Activated effector memory CD4-positive, alpha-beta T cell treated with Interleukin-2 at 50 U/mL for 16 hours (primary cell): ENCODE measurements around the gene GPSM3.
"Not testable (repeated sequence)": the region's sequence is repeated elsewhere in the genome, so short reads cannot be mapped to it uniquely, and the experiment has no call there.

Experiments used
- DNase-seq: peaks from one replicate; pipeline ENCODE4 v3.0.0-alpha.2; 2020

GPSM3 gene

DNA sequence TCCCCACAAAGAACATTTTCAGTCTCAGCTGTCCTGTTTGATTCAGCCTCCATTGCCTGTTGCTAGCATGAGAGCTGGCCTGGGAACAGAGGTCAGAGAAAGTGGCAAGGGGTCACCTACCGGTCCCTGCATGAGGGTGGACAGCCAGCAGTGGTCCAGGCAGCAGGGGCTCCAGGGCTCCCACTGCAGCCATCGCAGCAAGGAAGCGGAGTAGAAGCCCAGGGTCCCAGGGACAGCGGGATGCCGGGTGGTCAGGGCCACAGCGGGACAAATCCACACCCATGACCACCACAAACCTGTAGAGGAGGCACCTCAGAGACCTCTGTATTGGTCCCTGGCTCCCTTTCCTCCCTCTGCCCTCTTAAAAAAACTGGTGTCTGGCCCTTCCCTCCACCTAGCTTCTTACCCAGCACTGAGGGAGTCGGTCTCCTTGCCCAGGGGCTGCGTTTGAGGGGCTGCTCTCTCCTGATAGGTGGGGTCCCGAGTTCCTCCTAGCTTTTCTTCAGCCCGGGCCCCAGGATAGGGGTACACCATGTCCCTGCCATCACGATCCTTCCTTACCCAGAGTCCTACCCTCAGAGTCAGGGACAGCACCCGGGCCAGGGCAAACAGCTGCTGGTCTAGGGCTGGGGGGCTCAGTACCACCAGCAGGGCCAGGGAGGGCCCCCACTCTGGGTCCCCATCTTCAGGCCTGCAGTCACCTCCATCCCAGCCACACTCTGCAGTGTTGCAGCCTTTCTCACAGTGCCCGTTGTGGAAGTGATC is 8.4 kb upstream of the GPSM3 start:
- DNase-seq, result no peak

- no peak for DNase-seq
Measured at GRCh38 chr6:32198866-32199265, 6.4 kb upstream of the GPSM3 start.

DNA sequence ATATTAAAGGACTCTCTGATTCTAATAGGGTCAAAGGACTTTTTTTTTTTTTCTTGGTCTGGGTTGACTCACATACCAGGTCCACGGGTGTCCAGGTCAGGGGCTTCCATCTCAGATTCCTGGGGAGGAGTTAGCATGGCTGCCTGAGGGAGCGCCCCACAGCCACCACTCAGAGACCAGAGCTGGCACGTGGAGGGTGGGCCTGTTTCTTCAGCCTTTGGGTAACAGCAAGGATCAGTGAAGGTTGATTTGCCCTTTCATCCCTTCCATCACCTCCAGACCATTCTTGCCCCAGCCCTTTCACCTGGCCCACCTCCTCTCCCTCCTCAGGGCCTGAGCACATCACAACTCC is 5.9 kb upstream of the GPSM3 start:
- no peak for DNase-seq

GRCh38 chr6:32196682-32197616 is 4.5 kb upstream of the GPSM3 start:
- DNase-seq, result no peak

GRCh38 chr6:32195902-32196681 is 3.6 kb upstream of the GPSM3 start:
- DNase-seq, result peak; percentile 35

DNA sequence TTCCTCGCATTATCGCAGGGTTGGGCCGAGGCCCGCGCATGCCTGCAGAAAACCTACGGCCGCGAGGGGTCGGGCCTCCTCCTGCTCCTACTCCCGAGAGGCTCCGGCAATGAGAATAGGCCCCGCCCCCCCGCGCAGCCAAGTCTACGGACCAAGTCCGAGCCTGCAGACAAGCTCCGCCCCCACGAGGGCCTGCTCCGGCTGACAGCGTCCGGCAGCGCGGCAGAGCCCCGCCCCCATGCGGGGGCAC is 3.1 kb upstream of the GPSM3 start:
- DNase-seq, result peak; percentile 100

- no peak for DNase-seq
Measured at GRCh38 chr6:32194825-32195651, 2.6 kb upstream of the GPSM3 start.

- DNase-seq, result no peak
Measured at GRCh38 chr6:32194388-32194787, 1.9 kb upstream of the GPSM3 start.

GRCh38 chr6:32193096-32193495 is 653 bp upstream of the GPSM3 start:
- DNase-seq, result not testable (repeated sequence)

- no peak for DNase-seq
Measured at GRCh38 chr6:32191696-32192607, 491 bp downstream of the GPSM3 start.

GRCh38 chr6:32190911-32191677 is 1.3 kb downstream of the GPSM3 start:
- no peak for DNase-seq

- peak; percentile 77 for DNase-seq
Measured at GRCh38 chr6:32190054-32190851, 2.2 kb downstream of the GPSM3 start, which contains the start of gene PBX2. PBX2 (minus strand) TSS chr6:32190202; CDS start chr6:32189915, 287 bp downstream.

DNA sequence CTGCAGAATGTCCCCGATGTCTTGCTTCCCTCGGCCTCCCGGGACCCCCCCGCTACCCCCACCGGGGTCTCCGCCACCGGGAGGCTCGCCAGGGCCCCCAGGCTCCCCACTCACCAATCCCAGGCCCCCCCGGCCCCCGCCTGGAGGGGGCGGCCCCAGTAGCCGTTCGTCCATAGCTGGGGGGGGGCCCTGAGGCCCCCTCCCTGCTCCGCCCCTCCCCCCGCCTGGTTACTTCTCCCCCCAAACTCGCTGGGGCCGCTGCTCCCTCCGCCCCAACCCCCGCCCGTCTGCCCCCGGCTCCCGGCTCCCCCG is 2.7 kb downstream of the GPSM3 start:
- no peak for DNase-seq

DNA sequence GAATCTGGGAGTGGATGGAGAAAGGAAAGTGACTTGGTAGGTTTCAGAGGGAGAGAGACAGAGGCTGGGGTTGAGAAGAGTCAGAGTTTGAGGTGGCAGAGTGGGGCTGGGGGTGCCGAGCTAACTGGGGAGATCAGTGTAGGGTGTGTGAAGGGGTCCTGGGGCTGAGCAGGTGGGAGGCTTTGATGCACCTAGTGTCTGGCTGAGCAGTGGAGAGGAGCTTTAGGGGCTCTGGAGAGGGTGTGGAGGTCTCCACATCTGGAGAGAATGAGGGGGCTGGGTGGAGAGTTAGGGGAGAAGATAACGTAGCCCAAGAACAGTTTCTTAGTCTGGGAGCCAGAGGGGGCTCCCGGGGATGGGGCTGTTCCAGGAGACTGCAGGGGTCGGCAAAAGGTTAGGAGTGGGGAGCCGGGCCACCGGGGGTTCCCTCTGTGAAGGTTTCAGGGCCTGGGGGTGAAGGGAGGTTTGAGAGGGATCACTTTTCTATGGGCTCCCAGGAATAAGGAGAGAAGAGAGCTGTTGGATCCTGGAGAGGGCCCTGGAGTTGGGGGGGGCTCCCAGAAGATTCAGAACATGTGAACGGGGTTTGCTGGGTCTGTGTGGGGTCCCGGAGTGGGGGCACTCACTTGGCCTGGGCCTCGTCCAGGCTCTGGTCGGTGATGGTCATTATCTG is 3.2 kb downstream of the GPSM3 start:
- DNase-seq, result no peak

DNA sequence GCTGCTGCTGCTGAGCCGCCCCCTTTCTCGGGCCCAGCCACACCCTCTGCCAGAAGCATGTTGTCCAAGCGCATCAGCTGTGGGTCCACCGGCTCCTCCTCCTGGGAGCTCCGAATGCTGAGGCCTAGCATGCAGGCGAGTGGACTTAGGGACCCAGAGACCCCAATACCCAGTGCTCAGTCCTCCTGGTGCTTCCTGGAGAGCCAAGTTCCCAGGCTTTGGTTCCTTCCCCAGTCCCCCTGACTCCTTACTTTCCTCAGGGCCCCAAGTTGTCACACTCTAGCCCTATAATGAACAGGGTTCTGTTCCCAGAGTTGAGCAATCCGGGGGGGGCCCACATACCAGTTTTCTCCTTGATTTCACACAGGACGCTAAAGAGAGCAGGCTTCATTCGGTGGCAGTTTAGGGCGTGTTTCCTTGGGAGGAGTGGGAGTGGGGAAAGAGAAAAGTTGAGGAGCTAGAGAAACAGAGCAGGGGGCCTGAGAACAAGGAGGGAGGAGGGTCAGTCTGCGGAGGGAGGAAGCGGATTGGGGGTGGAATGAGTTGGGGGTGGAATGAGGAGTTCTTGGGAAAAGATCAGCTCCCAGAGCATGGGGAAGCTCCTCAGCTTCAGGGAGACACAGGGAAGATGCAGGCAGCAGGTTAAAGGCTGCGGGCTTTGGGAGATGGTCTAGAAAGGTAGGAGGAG is 3.9 kb downstream of the GPSM3 start:
- DNase-seq, result no peak

DNA sequence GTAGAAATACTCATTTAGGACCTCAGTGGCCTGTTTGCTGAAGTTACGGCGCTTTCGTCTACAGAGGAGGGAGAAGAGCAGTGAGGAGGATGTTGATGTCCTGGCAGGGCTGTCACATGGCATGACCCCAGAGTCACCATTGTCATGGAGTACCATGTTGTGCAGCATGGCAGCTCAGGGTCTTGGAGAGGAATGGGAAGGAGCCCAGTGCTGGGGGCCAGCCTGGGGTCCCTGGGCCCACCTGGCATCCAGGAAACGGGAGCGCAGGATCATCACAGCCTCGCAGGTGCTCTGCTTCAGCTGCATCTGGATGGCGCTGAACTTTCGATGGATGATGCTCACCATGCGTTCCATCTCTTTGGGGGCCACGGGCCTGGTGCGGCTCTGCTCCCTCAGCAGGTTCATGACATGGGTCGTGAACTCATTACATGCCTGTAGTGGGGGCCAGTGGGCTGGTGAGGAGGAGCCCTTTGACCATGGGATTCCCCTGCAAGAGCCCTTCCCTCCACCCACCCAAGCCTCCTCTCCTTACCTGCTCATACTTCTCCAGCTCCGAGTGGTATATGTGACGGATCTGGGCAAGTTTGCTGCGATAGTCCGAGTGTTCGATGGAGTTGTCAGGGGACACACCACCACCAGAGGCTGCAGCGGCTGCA is 4.6 kb downstream of the GPSM3 start:
- DNase-seq, result not testable (repeated sequence)

DNA sequence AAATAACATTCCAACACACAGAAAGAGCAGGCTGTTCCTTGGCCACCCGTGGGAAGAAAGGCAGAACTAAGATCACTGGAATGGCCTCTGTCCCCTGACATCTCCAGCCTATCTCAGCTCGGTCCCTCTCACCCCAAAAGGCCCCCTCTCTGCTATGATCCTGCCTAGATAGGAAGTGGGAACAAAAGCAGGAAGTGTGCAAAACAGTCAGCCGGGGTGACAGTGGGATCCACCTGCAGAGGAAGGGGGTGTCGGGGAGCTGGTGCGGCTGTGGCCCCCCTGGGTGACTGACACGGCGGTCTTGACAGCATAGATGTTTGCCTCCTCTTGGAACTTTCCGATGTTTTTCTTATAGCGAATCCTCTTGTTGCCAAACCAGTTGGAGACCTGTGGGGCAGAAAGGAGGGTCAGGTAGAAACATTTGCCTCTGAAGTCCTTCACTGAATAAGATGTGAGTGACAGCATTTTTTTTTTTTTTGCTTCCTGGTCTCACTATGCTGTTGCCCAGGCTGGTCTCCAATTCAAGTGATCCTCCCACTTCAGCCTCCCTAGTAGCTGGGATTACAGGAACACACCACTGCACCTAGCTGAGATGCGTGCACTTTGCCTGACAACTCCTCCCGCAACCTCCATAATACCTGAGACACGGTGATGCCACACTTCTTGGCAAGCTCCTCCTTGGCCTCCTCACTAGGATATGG is 5.3 kb downstream of the GPSM3 start:
- no peak for DNase-seq
